ENCODE measurements around the gene ACTN1.

DNA sequence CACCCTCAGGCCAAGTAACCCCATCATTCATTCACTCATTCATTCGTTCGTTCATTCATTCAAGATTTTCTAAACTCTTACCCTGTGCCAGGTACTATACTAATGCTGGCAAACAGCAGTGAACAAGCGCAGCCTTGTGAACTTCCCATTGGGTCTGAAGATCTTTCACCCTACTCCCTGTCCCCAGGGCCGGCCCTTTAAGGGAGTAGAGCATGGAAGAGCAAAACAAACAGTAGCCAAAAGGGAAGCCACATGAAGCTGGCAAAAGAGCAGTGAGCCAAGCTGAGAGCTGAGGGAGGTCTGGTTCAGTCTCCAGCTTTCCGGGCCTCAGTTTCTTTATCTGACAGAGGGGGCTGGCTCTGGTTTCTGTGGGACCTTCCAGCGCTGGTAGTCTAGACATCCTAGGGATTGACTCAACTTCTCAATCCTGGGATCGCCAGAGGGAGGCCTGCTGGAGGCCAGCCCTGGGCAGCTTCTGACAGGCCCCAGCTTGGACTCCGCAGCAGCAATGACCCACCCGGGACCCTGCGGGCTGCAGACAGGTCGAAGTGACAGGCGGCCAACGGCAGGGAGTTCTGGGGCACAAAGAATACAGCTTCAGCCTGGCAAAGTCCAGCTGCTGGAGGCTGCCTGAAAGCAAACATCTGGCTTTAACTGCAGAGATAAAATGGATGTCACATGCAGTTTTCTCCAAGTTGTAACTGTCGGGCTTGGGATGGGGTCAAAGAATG, 27.1 kb downstream of the ACTN1 start:
- TF ChIP-seq SUZ12 (IDR thresholded peaks at IDR 0.05; ENCODE audit: extremely low read depth, insufficient read depth, insufficient read length) (no peak), YY1 (IDR thresholded peaks at IDR 0.05; ENCODE audit: insufficient read depth, insufficient read length) (no peak), ZNF274 (IDR thresholded peaks at IDR 0.05; ENCODE audit: low read depth, low read length) (no peak)

Measured in NT2/D1 (cell line).